ENCODE results near the gene AZU1.

AZU1 gene

GRCh38 chr19:797528-798414 is 29.9 kb upstream of the AZU1 start:
- peak; percentile 98 for DNase-seq

DNA sequence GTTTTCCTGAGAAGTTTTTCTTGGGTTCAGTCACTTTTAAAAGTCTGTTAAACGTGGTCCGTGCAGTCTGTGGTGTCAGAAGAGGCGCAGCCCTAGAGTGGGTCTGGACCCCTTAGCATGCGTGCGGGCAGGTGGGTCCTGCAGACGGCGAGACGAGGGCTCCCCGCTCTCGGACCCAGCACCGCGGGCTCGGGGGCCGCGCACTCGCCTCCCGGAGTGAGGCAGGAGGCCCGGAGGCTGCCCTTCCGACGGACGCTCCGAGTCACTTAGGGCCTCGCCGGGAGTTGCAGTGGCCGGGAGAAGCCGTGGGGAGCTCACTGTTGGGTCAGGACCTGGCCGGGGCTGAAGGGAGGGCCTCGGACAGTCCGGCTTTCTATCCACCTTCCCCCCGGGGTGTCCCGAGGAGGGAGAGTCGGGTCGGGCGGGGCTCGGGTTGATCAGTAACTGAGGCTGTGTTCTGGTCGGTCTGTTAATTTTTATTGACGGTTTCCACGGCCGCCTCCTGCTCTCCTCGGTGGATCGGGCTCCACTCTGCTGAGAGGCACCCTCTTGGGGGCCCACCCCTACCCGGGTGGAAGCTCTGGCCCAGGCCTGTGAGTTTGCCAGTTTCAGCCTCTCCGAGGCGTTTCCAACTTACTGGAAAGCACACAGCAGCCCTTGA is 29.1 kb upstream of the AZU1 start:
- no peak for DNase-seq

- DNase-seq: peak; percentile 22
Measured at GRCh38 chr19:799076-799881, 28.4 kb upstream of the AZU1 start.

GRCh38 chr19:800360-801029 is 27.1 kb upstream of the AZU1 start:
- no peak for DNase-seq

- DNase-seq: no peak
Measured at GRCh38 chr19:801030-801860, 26.4 kb upstream of the AZU1 start.

DNA sequence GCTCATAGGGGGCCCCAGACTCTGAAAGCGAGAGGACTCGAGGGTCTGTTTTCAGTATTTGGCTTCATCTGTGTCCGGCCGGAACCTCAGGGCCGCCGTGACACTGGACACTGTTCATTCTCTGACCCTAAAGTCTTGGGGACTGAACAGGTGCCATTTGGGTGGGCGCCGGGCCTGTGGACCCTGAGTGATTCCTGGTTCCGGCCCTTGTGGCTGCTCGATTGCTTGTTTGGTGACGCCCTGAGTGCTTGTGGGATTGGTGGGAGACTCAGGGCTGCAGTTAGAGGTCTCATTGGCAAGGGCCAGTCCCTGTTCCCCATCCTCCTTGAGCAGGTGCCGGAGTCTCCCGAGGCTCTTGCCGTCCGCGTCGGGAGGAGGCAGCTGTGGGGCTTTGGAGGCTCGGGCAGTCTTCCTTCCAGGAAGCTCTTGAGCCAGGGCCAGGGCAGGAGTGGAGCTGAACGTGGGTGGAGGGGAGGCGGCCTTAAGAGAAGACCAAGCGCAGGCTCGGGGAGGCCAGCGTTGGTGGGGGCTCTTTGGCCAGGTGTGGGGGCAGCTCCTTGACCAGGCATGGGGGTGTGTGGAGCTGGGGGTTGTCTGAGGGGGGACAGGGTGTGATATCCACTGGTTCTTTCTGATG is 25.7 kb upstream of the AZU1 start:
- DNase-seq: no peak

- no peak for DNase-seq
Measured at GRCh38 chr19:802498-803098, 25.0 kb upstream of the AZU1 start.

GRCh38 chr19:803099-803561 is 24.5 kb upstream of the AZU1 start:
- no peak for DNase-seq

GRCh38 chr19:803686-804418 is 23.8 kb upstream of the AZU1 start:
- no peak for DNase-seq

GRCh38 chr19:804419-805165 is 23.0 kb upstream of the AZU1 start:
- no peak for DNase-seq

- DNase-seq: no peak
Measured at GRCh38 chr19:805166-805551, 22.5 kb upstream of the AZU1 start.

- DNase-seq: no peak
Measured at GRCh38 chr19:805600-806550, 21.8 kb upstream of the AZU1 start.

DNA sequence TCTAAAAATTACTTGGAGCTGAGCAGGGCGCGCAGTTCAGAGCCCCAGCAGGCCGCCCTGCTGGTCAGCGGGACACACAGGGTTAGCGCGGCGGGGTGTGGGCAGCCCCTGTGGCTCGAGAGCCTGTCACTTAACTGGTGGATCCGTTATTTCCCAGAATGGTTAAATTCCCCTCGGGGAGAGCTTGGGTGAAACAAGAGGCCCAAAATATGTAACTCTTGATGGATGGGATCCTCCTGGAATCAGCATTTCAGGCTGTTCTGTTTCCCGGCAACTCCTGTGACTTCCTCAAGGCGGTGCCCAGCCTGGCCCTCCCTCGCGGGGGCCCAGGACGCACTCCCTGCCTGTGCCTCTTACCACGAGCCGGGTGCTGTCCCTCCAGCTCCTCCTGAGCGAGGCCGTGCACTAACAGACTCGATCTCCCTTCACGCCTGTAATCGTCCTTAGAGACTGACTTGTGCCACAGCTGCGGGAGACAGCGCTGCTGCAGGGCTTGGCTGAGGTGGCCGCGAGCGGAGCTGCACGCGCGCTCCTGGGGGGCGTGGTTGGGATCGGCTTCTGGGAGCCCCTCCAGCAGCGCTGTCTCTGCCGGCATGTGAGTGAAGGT is 20.7 kb upstream of the AZU1 start:
- DNase-seq: no peak

- no peak for DNase-seq
Measured at GRCh38 chr19:807627-808422, 19.8 kb upstream of the AZU1 start.

- no peak for DNase-seq
Measured at GRCh38 chr19:808423-808775, 19.2 kb upstream of the AZU1 start.

DNA sequence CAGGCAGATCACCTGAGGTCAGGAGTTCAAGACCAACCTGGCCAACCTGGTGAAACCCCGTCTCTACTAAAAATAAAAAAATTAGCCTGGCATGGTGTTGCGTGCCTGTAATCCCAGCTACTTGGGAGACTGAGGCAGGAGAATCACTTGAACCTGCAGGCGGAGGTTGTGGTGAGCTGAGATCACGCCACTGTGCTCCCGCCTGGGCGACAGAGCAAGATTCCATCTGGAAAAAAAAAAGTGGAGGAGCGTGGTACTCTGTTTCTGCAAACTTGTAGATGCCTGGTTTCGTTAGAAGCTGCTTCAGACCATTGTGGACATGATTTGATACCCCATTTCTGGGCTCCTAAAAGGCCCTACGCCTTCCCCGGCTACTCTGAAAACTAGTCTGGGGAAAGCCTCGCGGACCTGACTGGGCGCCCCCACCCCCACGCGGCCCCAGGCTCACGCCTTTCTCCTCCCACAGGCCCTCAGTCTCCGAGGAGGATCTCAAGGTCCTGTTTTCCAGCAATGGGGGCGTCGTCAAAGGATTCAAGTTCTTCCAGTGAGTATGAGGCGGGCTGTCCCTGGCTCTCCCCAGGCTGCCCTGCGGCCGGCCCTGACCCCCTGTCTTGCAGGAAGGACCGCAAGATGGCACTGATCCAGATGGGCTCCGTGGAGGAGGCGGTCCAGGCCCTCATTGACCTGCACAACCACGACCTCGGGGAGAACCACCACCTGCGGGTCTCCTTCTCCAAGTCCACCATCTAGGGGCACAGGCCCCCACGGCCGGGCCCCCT is 17.4 kb upstream of the AZU1 start:
- no peak for DNase-seq

All from NCI-H69 (cell line).